Measurements from ENCODE around the gene CHST15.

DNA sequence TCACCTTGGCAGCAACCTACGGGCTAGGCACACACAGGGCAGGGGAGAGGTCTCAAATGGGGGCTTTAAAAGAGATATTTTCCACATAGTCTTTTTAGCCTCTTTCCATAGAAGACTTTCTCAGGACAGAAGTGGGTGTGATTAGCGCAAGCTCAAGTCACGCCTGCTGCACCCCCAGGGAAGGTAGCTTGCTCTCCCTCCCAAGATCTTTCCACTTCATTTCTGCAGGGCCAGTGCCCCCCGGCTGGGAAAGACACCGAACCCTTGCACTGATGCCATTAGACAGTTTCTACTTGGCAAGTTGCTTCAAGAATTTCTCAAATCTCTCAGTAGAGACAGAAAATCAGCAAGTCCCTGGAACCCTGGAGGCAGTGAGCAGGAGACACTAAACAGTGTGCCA is 19.4 kb downstream of the CHST15 start:
- TF ChIP-seq, protein P1, sequence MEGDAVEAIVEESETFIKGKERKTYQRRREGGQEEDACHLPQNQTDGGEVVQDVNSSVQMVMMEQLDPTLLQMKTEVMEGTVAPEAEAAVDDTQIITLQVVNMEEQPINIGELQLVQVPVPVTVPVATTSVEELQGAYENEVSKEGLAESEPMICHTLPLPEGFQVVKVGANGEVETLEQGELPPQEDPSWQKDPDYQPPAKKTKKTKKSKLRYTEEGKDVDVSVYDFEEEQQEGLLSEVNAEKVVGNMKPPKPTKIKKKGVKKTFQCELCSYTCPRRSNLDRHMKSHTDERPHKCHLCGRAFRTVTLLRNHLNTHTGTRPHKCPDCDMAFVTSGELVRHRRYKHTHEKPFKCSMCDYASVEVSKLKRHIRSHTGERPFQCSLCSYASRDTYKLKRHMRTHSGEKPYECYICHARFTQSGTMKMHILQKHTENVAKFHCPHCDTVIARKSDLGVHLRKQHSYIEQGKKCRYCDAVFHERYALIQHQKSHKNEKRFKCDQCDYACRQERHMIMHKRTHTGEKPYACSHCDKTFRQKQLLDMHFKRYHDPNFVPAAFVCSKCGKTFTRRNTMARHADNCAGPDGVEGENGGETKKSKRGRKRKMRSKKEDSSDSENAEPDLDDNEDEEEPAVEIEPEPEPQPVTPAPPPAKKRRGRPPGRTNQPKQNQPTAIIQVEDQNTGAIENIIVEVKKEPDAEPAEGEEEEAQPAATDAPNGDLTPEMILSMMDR (IDR thresholded peaks at IDR 0.05) = no peak
- no peak for TF ChIP-seq POLR2A (IDR thresholded peaks at IDR 0.05)
